Ureter (tissue), 1 donor: Measurements from ENCODE around the gene ZFHX3. TPM values are rescaled to one million over a fixed set of nuclear protein-coding genes. Genes with fewer than 3 reads are reported as not detected.
A peak's percentile ranks its signal among the peaks of the same experiment; 100 is the strongest.

Experiments used
- DNase-seq: peaks from one replicate; pipeline ENCODE4 v3.0.0-alpha.2; 2020; ENCODE audit warnings: low spot score
- total RNA-seq: library from RNA; stranded (reverse); gene quantifications from one replicate; pipeline ENCODE4 v1.2.4, GENCODE V29; 2023
- donor health status: DM: yes; HTN: yes; CAD: no.

Gene ZFHX3
- total RNA-seq, 1 donor from 2014 or later: 60.8 TPM

GRCh38 chr16:73057291-73058210 lies 9.6 kb upstream of the ZFHX3 start:
- no peak for DNase-seq

- DNase-seq: no peak
Measured at GRCh38 chr16:73056921-73057290, 9.0 kb upstream of the ZFHX3 start.

GRCh38 chr16:73056448-73056847 lies 8.5 kb upstream of the ZFHX3 start:
- no peak for DNase-seq

GRCh38 chr16:73054813-73055482 lies 7.0 kb upstream of the ZFHX3 start:
- DNase-seq: no peak

GRCh38 chr16:73054498-73054812 lies 6.5 kb upstream of the ZFHX3 start:
- DNase-seq: no peak

- DNase-seq: no peak
Measured at GRCh38 chr16:73054125-73054484, 6.2 kb upstream of the ZFHX3 start.

GRCh38 chr16:73053364-73054124 lies 5.6 kb upstream of the ZFHX3 start:
- DNase-seq: no peak

GRCh38 chr16:73053038-73053363 lies 5.1 kb upstream of the ZFHX3 start:
- DNase-seq: no peak

- no peak for DNase-seq
Measured at GRCh38 chr16:73052576-73052975, 4.6 kb upstream of the ZFHX3 start.

GRCh38 chr16:73051961-73052360 lies 4.0 kb upstream of the ZFHX3 start:
- DNase-seq: no peak

GRCh38 chr16:73051226-73051625 lies 3.3 kb upstream of the ZFHX3 start:
- DNase-seq: no peak

- DNase-seq: no peak
Measured at GRCh38 chr16:73050201-73051099, 2.5 kb upstream of the ZFHX3 start.

- no peak for DNase-seq
Measured at GRCh38 chr16:73049511-73049910, 1.6 kb upstream of the ZFHX3 start.

GRCh38 chr16:73049091-73049490 lies 1.2 kb upstream of the ZFHX3 start:
- DNase-seq: no peak

- DNase-seq: peak; percentile 55
Measured at GRCh38 chr16:73048292-73049080, 558 bp upstream of the ZFHX3 start.

- DNase-seq: no peak
Measured at GRCh38 chr16:73047221-73047535, 750 bp downstream of the ZFHX3 start.

GRCh38 chr16:73046849-73047214 lies 1.1 kb downstream of the ZFHX3 start:
- no peak for DNase-seq

GRCh38 chr16:73046202-73046848 lies 1.6 kb downstream of the ZFHX3 start:
- DNase-seq: no peak

- no peak for DNase-seq
Measured at GRCh38 chr16:73043828-73044467, 4.0 kb downstream of the ZFHX3 start.

GRCh38 chr16:73042807-73043206 lies 5.1 kb downstream of the ZFHX3 start:
- DNase-seq: no peak
